Measurements from ENCODE around the gene GAS2L1.

The GAS2L1 gene

DNA sequence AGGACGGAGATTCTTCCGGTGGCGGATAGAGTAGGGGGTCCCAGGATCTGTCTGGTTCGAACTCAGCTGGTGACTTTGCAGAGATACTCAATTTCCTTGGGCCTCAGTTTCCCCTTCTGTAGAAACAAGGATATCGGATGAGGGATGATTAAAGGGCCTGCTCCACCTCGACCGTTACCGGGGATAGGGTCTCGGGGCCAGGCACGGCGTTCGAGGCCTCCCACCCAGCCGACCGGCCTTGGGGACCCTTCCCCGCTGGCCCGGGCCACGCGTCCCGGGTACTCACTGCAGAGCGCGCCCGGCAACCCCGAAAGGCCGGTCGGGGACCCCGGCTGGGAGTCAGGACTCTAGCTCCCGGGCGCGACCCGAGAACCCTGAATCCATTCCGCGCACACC, 39.0 kb upstream of the GAS2L1 start:
- H3K36me3 ChIP-seq: peaks cover 4 to 24% (median 5%) of the 10 kb centered on the region in 3 donors
- peak overlapping the region; percentile 98 to 99 for H3K27ac ChIP-seq
- TF ChIP-seq, protein P1, sequence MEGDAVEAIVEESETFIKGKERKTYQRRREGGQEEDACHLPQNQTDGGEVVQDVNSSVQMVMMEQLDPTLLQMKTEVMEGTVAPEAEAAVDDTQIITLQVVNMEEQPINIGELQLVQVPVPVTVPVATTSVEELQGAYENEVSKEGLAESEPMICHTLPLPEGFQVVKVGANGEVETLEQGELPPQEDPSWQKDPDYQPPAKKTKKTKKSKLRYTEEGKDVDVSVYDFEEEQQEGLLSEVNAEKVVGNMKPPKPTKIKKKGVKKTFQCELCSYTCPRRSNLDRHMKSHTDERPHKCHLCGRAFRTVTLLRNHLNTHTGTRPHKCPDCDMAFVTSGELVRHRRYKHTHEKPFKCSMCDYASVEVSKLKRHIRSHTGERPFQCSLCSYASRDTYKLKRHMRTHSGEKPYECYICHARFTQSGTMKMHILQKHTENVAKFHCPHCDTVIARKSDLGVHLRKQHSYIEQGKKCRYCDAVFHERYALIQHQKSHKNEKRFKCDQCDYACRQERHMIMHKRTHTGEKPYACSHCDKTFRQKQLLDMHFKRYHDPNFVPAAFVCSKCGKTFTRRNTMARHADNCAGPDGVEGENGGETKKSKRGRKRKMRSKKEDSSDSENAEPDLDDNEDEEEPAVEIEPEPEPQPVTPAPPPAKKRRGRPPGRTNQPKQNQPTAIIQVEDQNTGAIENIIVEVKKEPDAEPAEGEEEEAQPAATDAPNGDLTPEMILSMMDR (IDR thresholded peaks at IDR 0.05): no peak
- no peaks in the 10 kb centered on the region for H3K27me3 ChIP-seq
- H3K4me3 ChIP-seq: peak overlapping the region; percentile 90 to 95
- intact Hi-C loops (cut with DNase I; ENCODE audit: low total_unique reads): loop anchor here (5.0 to 10.0 kb wide), 2 partner anchors 40 to 383 kb away; partner anchors contain the start of genes GAS2L1 and ZNRF3
- no peaks in the 10 kb centered on the region for H3K9me3 ChIP-seq
- peaks cover 0 to 45% (median 30%) of the 10 kb centered on the region in 4 donors for H3K4me1 ChIP-seq
- no peak for DNase-seq

DNA sequence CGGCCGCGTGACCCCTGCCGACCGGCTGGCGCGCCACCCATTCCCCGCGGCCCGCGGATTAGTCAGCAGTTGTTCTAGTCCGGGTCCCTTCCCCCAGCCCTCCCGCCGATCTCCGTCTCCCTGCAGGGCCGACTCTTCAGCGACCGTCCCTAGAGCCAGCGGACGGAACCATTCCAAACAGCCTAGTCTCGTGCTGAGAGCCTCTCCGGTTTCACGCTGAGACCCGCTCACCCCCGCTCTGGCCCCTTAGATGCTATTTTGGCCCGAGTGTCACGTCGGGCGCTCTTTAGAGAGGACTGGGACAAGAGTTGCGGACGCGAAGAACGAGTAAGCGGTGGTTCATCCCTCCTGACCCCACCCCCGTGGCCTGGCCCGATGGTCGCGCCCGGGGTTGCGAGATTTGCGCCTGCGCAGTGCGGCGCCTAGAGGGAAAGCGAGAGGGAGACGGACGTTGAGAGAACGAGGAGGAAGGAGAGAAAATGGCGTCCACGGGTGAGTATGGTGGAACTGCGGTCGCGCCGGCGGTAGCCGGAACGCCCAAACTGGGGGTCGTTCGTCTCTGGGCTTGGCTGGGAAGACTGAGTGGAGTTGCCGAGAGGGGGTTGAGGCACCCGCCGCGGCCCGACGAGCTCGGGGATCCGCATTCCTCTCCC, 38.5 kb upstream of the GAS2L1 start, which contains the start of the genes EWSR1 and RHBDD3:
Gene EWSR1, plus strand, starts transcription at position 411 of the 653 bp plus-strand sequence. Its CDS starts 69 bp downstream, at position 480.
Gene RHBDD3, minus strand, starts transcription at position 124 of the 653 bp plus-strand sequence. CDS start 2,355 bp downstream, outside the sequence.
- Histone ChIP-seq H3K9me3 (no peaks in the 10 kb centered on the region), H3K4me3 (peak within 1 kb of the TSS; percentile 90 to 95), H3K36me3 (peaks cover 9 to 24% (median 10%) of the 10 kb centered on the region in 3 donors), H3K27ac (peak within 1 kb of the TSS; percentile 98 to 99), H3K27me3 (no peaks in the 10 kb centered on the region), H3K4me1 (peaks cover 0 to 50% (median 32%) of the 10 kb centered on the region in 4 donors)
- intact Hi-C loops (cut with DNase I; ENCODE audit: low total_unique reads): loop anchor here (5.0 to 10.0 kb wide), 2 partner anchors 39 to 383 kb away; partner anchors contain the start of genes GAS2L1 and ZNRF3
- peak; percentile 95 to 98 for DNase-seq
- TF ChIP-seq, protein P1 (IDR thresholded peaks at IDR 0.05): no peak

GRCh38 chr22:29268511-29269229, 37.8 kb upstream of the GAS2L1 start:
- intact Hi-C loops (cut with DNase I; ENCODE audit: low total_unique reads): loop anchor here (5.0 to 10.0 kb wide), 2 partner anchors 39 to 384 kb away; partner anchors contain the start of genes GAS2L1 and ZNRF3
- Histone ChIP-seq H3K9me3 (no peaks in the 10 kb centered on the region), H3K4me3 (peak overlapping the region; percentile 90 to 95), H3K27me3 (no peaks in the 10 kb centered on the region), H3K4me1 (peaks cover 0 to 57% (median 32%) of the 10 kb centered on the region in 4 donors), H3K27ac (peak overlapping the region; percentile 98 to 99), H3K36me3 (peaks cover 16 to 23% (median 17%) of the 10 kb centered on the region in 3 donors)
- TF ChIP-seq, protein P1 (IDR thresholded peaks at IDR 0.05): no peak
- peak; percentile 60 to 83 for DNase-seq

- TF ChIP-seq, protein P1 (IDR thresholded peaks at IDR 0.05): no peak
- intact Hi-C loops (cut with DNase I; ENCODE audit: low total_unique reads): loop anchor here (5.0 to 10.0 kb wide), 2 partner anchors 38 to 384 kb away; partner anchors contain the start of genes GAS2L1 and ZNRF3
- H3K27me3 ChIP-seq: no peaks in the 10 kb centered on the region
- peaks cover 21 to 23% (median 22%) of the 10 kb centered on the region in 3 donors for H3K36me3 ChIP-seq
- H3K4me3 ChIP-seq: peak overlapping the region; percentile 90 to 95
- peak in 1 of 2 donors; percentile 51 for DNase-seq
- H3K27ac ChIP-seq: peak overlapping the region; percentile 98 to 99
- H3K9me3 ChIP-seq: no peaks in the 10 kb centered on the region
- peaks cover 0 to 62% (median 33%) of the 10 kb centered on the region in 4 donors for H3K4me1 ChIP-seq
Measured at GRCh38 chr22:29269230-29269604, 37.2 kb upstream of the GAS2L1 start.

DNA sequence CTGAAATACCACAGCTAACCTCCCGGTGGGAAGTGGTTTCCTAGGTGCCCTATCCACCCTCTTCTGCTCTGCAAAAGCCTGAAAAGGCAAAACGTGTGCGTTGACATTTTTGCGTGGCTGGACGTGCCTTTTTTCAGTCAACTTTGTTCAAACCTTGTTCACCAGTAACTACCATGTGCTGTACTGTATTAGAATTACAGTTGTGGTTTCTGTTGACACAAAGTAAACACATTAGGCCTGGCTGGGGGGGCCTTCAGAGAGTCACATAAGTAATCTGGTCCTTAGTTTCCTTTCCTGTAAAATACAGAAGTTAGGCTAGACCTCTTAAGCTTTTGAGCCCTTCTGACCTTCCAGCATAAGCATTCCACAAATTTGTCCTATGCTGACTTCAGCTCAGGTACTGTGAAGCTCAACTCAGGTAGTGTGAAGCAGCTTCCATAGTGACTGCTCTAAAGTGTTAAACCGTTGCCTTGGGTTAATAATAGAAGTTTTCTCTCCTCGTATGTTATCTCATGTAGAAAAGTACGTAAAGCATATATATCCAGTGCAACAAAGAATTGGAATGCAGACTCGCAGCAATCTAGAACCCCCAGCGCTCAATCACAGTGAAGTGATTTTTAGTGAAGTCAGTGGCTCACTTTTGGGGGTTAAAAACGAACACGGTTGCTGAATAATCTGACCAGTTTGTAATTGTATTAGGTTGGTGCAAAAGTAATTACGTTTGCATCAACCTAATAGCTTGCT, 36.5 kb upstream of the GAS2L1 start:
- peaks cover 0 to 67% (median 38%) of the 10 kb centered on the region in 4 donors for H3K4me1 ChIP-seq
- H3K27ac ChIP-seq: peak overlapping the region; percentile 98 to 99
- TF ChIP-seq, protein P1 (IDR thresholded peaks at IDR 0.05): no peak
- intact Hi-C loops (cut with DNase I; ENCODE audit: low total_unique reads): loop anchor here (5.0 to 10.0 kb wide), 2 partner anchors 37 to 385 kb away; partner anchors contain the start of genes GAS2L1 and ZNRF3
- peak in 1 of 2 donors; percentile 37 for DNase-seq
- H3K36me3 ChIP-seq: peaks cover 26 to 29% (median 28%) of the 10 kb centered on the region in 3 donors
- H3K27me3 ChIP-seq: no peaks in the 10 kb centered on the region
- no peaks in the 10 kb centered on the region for H3K9me3 ChIP-seq
- H3K4me3 ChIP-seq: peak overlapping the region; percentile 90 to 95

Measured in tibial artery (tissue), 4 donors.